Adipose tissue (tissue), 3 donors: ENCODE results near the gene MBD3L2. TPM values are rescaled to one million over a fixed set of nuclear protein-coding genes. Genes with fewer than 3 reads are reported as not detected.
"Not testable (repeated sequence)": the region's sequence is repeated elsewhere in the genome, so short reads cannot be mapped to it uniquely, and the experiment has no call there.

ENCODE experiments used
- H3K27ac ChIP-seq: one replicate; pipeline ENCODE4 v1.5.1; 2013; ENCODE audit warnings: low read depth, low read length
- WGBS, 3 donors: extraction: QIAGEN DNeasy Blood & Tissue Kit; methylation state at CpG; one replicate each; pipeline ENCODE4 v1.1.7; 2013; 5-methylcytosine and 5-hydroxymethylcytosine counted together
- polyA plus RNA-seq, 3 donors: library from polyadenylated mRNA; stranded (reverse); fragments of 200-250 nt; gene quantifications; one replicate each; pipeline ENCODE4 v1.2.3, GENCODE V29; 2013
- donor health status: healthy with polysubstance abuse.
- donor health status: Bipolar disorder and iron deficiency.
- donor health status: healthy.

The MBD3L2 gene
- not detected for polyA plus RNA-seq

GRCh38 chr19:7049021-7049420 is at the start of gene MBD3L2:
MBD3L2 (plus strand) TSS chr19:7049321; CDS start chr19:7049374, 53 bp downstream.
- H3K27ac ChIP-seq = not testable (repeated sequence)
- no CpG with 5 or more reads among the region's 7 CpGs for WGBS, 3 donors

- H3K27ac ChIP-seq = no peak overlapping the region
- 62 to 77% (median 72%) methylated on average over 7 of the region's 7 CpGs for WGBS, 3 donors
Measured at GRCh38 chr19:6999933-7000332, 49.2 kb upstream of the MBD3L2 start.

- 51 to 64% (median 60%) methylated on average over 3 of the region's 3 CpGs for WGBS, 3 donors
- no peak overlapping the region for H3K27ac ChIP-seq
Measured at GRCh38 chr19:7000333-7000732, 48.8 kb upstream of the MBD3L2 start.

- 59 to 72% (median 66%) methylated on average over 1 of the region's 1 CpG for WGBS, 3 donors
- no peak overlapping the region for H3K27ac ChIP-seq
Measured at GRCh38 chr19:7000816-7001215, 48.3 kb upstream of the MBD3L2 start.

GRCh38 chr19:7004313-7004931 is 44.7 kb upstream of the MBD3L2 start:
- no peak overlapping the region for H3K27ac ChIP-seq
- WGBS, 3 donors = 51 to 61% (median 55%) methylated on average over 18 of the region's 18 CpGs

GRCh38 chr19:7006135-7006704 is 42.9 kb upstream of the MBD3L2 start:
- H3K27ac ChIP-seq = no peak overlapping the region
- 73 to 88% (median 84%) methylated on average over 11 of the region's 11 CpGs for WGBS, 3 donors

- no peak overlapping the region for H3K27ac ChIP-seq
- WGBS, 3 donors = 42 to 53% (median 51%) methylated on average over 4 of the region's 4 CpGs
Measured at GRCh38 chr19:7007859-7008258, 41.3 kb upstream of the MBD3L2 start.

- 76 to 89% (median 88%) methylated on average over 11 to 12 of the region's 12 CpGs for WGBS, 3 donors
- no peak overlapping the region for H3K27ac ChIP-seq
Measured at GRCh38 chr19:7010722-7011593, 38.2 kb upstream of the MBD3L2 start.

- WGBS, 3 donors = 57 to 68% (median 60%) methylated on average over 4 of the region's 4 CpGs
Measured at GRCh38 chr19:7013678-7014077, 35.4 kb upstream of the MBD3L2 start.

GRCh38 chr19:7018828-7019227 is 30.3 kb upstream of the MBD3L2 start:
- H3K27ac ChIP-seq = no peak overlapping the region
- 71 to 81% (median 78%) methylated on average over 6 of the region's 6 CpGs for WGBS, 3 donors

More at GRCh38 chr19:7013678-7014077, 35.4 kb upstream of the MBD3L2 start:
- no peak overlapping the region for H3K27ac ChIP-seq

- WGBS, 3 donors = no CpG with 5 or more reads among the region's 6 CpGs
- H3K27ac ChIP-seq = not testable (repeated sequence)
Measured at GRCh38 chr19:7021331-7021730, 27.8 kb upstream of the MBD3L2 start, which contains the start of gene MBD3L2B. MBD3L2B (minus strand) TSS chr19:7021431; CDS start chr19:7021397, 34 bp downstream.

GRCh38 chr19:7028790-7029189 is 20.3 kb upstream of the MBD3L2 start:
- WGBS, 3 donors = no CpG with 5 or more reads among the region's 1 CpG
- H3K27ac ChIP-seq = not testable (repeated sequence)

GRCh38 chr19:7030278-7030677 is 18.8 kb upstream of the MBD3L2 start, which contains the start of gene MBD3L5:
MBD3L5 (plus strand) TSS chr19:7030578; CDS start chr19:7030612, 34 bp downstream.
- H3K27ac ChIP-seq = not testable (repeated sequence)
- WGBS, 3 donors = no CpG with 5 or more reads among the region's 9 CpGs

- not testable (repeated sequence) for H3K27ac ChIP-seq
- no CpG with 5 or more reads among the region's 9 CpGs for WGBS, 3 donors
Measured at GRCh38 chr19:7040079-7040478, 9.0 kb upstream of the MBD3L2 start, which contains the start of gene MBD3L4. MBD3L4 (minus strand) TSS chr19:7040179; CDS start chr19:7040144, 35 bp downstream.

GRCh38 chr19:7041563-7041962 is 7.6 kb upstream of the MBD3L2 start:
- not testable (repeated sequence) for H3K27ac ChIP-seq
- no CpG with 5 or more reads among the region's 2 CpGs for WGBS, 3 donors

GRCh38 chr19:7051421-7051820 is 2.3 kb downstream of the MBD3L2 start:
- H3K27ac ChIP-seq = not testable (repeated sequence)
- WGBS, 3 donors = 75 to 92% (median 90%) methylated on average over 2 of the region's 5 CpGs

- H3K27ac ChIP-seq = not testable (repeated sequence)
- 87 to 92% (median 91%) methylated on average over 7 of the region's 7 CpGs for WGBS, 3 donors
Measured at GRCh38 chr19:7052896-7053295, 3.8 kb downstream of the MBD3L2 start.

- WGBS, 3 donors = 93 to 96% (median 96%) methylated on average over 8 to 12 of the region's 14 CpGs
Measured at GRCh38 chr19:7054635-7055368, 5.7 kb downstream of the MBD3L2 start.

More at GRCh38 chr19:7054635-7055368, 5.7 kb downstream of the MBD3L2 start:
- not testable (repeated sequence) for H3K27ac ChIP-seq
